Suppressor macrophage treated with lipopolysaccharide for 4 hours (primary cell): ENCODE results near the gene ANO2.

Source experiments
- DNase-seq: peaks from one replicate; pipeline ENCODE4 v3.0.0-alpha.2; 2020

ANO2 gene

DNA sequence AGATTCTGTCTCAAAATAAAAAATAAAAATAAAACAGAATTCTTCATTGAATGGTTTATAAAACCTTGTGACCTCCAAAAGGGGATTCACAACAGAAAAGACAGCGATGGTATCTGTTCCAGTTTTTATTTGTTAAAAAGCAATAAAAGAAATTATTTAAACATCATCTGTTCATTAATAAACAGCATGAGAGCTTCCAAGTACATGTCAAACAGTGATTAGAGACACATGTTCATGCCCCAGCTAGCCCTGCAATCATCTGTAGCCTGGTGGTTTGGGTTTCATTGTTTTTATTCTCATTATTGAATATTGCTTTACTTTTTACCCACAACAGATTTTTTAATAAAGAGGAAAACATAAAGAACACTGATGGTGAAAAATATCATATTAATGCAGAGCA is 173.3 kb downstream of the ANO2 start:
- no peak for DNase-seq

DNA sequence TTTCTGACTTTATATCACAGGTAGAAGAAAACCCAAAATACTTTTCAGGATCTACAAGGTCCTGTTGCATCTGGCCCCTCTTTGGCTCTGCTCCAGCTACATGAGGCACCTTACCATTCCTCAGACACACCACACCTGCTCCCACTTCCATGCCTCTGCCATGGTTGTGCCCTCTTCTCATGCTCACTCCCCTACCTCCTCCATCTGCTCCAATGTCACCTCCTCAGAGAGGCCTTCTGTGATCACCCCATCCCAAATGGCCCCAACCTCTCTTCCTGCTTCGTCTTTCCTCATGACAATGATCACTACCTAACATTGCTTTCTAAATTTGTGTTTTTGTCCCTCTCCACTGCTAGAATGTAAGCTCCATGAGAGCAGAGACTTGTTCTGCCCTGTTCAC is 174.3 kb downstream of the ANO2 start:
- no peak for DNase-seq

- no peak for DNase-seq
Observed at GRCh38 chr12:5768581-5769196, 176.4 kb downstream of the ANO2 start.

DNA sequence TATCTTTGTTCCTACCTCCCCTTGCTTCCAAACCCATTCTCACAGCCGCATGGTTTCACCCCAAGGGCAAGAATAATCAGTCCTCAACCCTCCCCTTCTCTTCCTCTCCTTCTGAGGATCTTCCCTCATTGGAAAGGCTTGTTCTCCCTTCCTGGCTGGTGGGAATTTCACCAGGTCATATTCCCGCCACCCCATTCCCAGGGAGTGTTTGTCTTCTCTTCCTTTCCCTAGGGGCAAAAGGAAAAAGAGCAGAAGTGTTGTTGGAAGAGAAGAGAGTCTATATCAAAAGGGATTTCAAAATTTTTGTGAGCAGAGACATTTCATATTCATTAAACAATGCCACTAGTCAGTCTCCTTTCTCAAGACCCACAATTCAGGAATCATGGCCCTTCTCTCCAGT is 176.9 kb downstream of the ANO2 start:
- no peak for DNase-seq

- DNase-seq: no peak
Observed at GRCh38 chr12:5758347-5758746, 186.7 kb downstream of the ANO2 start.

DNA sequence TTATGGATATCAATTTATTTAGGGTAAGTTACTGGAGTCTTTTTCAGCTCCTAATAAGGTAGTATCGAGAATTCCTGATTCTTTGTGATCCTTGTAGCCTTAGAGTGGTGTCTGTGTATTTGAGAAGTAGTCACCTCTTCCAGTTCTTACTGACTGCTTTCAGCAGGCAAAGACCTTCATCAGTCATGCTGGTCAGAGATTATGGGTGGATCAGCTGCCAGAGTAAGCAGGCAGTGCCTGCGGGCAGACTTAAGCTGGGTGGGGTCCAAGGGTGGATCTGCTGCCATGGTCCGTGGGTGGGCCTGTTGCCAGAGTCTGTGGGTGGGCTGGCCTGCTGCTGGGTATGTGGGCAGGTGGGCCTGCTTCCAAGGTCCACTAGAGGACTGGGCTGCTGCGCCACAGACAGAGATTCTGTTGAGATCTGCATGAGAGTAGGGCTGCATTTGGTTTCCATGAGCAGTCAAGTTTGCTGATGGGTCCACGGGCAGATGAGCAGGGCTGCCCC is 188.7 kb downstream of the ANO2 start:
- DNase-seq: no peak

DNA sequence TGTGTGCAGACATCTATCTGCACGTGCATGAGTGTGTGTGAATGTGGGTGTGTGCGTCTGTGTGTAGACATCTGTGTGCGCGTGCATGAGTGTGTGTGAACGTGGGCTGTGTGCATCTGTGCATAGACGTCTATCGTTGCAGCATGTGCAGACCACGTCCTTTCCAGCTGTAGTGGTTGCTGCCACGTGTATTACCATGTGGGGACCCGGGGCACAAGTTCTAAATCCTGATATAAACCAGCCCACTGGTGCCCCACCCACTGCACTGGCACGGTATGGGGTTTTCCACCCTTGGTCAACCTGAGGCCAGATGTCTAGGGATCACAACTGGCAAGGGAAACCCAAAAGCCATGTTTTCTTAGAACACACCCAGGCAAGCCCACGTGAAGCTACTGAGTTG is 197.0 kb downstream of the ANO2 start:
- DNase-seq: no peak

DNA sequence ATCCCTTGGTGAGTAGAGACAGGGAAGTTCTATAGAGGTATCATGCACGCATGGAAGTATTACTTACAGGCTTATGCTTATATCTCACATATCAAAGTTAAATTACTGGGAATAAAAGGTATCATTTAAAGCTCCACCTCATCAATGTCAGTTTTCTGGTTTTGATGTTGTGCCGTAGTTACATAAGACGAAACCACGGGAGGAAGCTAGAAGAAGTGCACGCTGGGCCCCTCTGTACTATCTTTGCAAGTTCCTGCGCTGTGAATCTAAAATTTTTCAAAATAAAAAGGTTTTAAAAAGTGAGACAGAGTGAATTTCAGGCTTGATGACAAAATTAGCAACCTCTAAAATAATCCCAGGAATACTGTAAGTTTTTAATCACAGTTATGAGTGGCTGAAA is 198.1 kb downstream of the ANO2 start:
- DNase-seq: no peak

- no peak for DNase-seq
Observed at GRCh38 chr12:5746036-5746908, 198.8 kb downstream of the ANO2 start.

- peak; percentile 68 for DNase-seq
Observed at GRCh38 chr12:5745251-5745888, 199.7 kb downstream of the ANO2 start.

DNA sequence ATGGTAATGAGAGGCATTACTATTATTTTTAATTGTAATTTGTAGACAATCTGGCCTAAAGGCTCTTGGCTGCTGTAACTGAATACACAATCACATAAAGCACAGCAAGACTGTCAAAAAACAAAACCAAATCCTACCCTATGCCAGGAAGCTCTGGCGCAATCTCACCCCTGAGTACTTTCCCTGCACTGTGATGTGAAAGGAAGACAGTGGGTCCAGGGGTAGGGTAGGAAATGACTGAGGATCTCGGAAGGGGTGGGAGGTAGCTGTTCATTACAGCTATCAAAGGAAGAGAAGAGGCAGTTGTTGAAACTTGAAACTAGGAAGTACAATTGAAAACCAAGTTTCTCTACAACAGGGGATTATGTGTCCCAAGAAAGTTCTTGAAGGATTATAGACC is 202.8 kb downstream of the ANO2 start:
- DNase-seq: peak; percentile 55

GRCh38 chr12:5739917-5740316 is 205.1 kb downstream of the ANO2 start:
- DNase-seq: no peak

DNA sequence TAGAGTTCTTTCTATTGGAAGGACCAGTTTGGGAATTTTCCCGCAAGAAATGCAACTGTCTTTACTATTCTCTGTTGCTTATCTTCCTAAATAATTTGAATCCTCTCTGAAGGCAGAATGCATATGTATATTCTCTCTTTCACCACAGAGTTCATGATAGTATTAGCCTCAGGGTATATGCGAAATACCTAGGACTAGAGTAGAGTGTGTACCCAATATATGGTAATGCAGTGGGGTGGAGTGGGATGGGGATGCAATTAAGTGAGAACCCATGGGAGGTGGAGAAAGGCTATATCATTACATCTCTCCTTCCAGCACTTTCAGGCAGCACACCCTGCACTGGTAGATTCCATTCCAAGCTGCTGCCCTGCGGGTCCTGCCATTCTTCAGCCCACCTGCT is 207.3 kb downstream of the ANO2 start:
- DNase-seq: no peak

- no peak for DNase-seq
Observed at GRCh38 chr12:5736527-5736926, 208.5 kb downstream of the ANO2 start.

DNA sequence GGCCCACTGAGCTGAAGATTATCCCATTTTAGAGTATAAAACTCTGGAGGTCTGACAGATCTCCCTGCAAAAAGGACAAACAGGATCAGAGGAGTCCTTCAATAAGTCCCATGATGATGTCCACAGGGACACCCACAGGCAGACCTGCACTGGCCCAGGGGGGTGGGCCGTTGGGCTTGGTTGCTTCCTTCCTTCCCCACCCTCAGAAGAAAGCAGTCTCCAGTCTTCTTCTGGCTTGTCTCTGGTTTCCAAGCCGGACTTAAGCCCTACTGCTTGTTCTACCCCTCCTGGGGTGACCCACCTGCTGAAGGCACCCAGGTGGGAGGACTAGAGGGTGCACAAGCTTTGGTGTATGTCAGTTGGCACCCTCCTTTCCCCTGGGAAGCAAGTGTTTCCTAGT is 209.0 kb downstream of the ANO2 start:
- no peak for DNase-seq

DNA sequence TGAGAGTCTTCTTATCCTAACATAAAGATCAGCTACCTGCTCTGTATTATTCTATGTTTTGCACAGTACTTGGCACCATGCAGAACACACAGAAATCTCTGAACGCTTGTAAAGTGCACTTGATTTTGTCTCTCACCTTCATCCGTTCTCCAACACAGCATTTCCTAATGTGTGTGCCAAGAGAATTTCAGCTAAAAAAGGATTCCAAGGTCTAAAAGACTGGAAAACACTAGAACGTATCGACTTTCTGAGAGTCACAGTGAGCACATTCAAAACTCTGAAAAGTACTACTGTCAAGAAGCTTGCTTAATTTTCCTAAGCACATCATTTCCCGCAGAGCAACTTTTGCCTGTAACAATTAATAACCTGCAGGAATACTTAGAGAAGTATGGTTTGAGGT is 211.1 kb downstream of the ANO2 start:
- no peak for DNase-seq

- DNase-seq: no peak
Observed at GRCh38 chr12:5733136-5733755, 211.8 kb downstream of the ANO2 start.

DNA sequence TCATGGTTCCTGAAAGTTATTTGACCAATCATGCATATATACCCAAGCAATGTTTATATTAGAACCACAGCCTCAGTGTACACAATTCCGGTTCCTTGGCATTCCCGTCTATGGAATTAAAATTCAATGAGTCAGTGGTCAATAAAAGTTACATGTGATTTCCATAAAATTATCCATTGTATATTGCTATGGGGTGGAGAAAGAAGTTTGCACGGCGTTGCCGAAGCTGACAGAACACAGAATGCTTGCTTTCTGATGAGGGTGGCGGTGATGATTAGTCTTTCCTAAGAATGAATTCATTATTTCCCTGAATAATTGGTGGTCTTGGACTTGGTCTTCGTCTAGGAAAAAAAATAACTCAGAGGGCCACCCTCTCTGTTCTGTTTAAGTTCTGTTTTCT is 214.1 kb downstream of the ANO2 start:
- DNase-seq: no peak

- no peak for DNase-seq
Observed at GRCh38 chr12:5723711-5724252, 221.3 kb downstream of the ANO2 start.

DNA sequence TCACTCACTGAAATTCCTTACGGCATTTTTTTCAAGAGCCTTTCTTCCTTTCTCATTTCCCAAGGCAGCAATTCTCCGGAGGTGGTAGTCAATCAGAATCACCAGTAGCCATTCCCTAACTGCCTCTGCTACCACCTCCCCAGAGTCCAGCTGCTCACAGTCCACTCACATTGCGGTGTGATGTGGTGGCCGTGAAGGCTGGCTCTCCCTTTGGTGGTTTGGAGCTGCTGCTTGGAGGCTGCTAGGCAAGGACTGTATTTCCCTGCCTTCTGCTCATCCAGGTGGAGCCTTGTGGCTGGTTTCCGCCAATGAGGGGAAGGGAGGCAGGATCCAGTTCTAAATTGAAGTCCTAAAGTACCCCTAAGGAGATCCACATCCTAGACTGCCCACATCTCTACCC is 222.0 kb downstream of the ANO2 start:
- DNase-seq: no peak

DNA sequence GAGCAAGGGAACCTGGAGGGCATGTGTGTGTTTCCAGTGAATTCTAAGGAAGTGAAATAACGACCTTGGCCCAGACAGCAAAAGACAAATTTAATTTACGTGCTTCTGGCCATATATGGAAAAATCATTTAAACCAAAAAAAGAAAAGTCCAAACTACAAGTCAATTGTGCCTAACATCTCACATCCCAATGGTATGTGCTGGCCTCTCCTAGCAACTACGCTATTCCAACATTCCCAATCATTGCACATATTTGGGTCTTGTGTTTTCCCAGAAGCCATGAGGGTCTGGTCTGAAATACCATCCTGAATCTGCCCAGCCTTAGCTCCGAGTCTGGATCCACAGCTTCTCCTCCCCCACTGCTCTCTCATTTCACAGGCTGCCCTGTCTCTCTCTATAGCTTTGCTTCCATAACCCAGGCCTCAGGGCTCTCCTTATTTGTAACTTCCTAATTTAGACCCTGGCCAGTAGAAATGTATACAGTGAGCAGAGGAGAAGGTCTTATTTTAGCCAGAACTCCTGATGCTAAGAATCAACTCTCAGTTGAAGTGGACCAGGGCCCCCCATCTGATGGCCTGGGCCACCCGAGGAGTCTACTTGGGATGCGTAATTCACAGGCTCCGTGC is 224.6 kb downstream of the ANO2 start:
- DNase-seq: no peak

DNA sequence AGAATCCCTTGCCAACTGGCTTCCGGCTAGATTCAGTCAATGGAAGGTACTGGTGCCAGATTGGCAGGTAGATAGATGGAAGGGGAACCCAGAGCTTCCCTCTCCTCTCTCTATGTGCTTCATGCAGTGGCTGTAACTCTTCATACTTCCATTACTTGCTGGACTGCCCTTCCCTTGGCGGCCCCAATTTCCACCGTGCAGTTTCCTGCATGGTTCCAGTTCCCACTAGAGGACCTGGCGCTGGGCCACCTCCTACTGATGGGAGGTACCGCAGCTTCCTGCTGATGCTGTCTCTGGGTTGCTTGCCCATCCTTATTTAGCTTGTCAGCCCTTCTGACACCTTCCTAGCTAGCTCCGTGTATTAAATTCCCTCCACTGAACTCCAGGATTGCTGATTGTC is 226.4 kb downstream of the ANO2 start:
- DNase-seq: no peak

DNA sequence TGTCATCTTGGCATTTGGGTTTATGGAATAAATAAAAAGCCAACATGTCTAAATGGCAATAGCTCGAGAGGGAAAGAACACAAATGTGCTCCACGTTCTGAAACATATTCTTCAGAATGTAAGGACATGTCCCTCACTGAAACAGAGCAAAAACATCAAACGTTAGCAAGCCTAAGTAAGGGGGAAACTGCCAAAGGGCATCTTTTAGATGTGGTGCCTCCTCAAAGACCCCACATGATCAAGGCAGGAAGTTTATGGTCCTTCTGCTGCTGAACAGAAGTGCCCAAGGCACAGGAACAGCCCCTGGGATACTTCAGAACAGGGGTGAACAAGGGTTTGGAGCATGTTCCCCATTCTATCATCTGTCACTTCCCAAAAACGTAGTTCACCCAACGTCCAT is 227.0 kb downstream of the ANO2 start:
- no peak for DNase-seq
